ENCODE measurements around the gene FNDC10. TPM values are rescaled to one million over a fixed set of nuclear protein-coding genes. Genes with fewer than 3 reads are reported as not detected.
A peak's percentile ranks its signal among the peaks of the same experiment; 100 is the strongest.
"Not testable (repeated sequence)": the region's sequence is repeated elsewhere in the genome, so short reads cannot be mapped to it uniquely, and the experiment has no call there.

FNDC10 gene
- total RNA-seq (1 to 10 TPM; 1.2 to 3.0 TPM), polyA plus RNA-seq (under 1 TPM; 0.38 to 0.50 TPM)
- long read RNA-seq, donor 1, partial matches to known transcripts, result 0 of 2 reads
- long read RNA-seq, donor 1, other reads (novel, unspliced or antisense), result 0 of 2 reads
- long read RNA-seq, donor 2, transcript FNDC10-201 (1 exons, 2,085 nt), result major isoform, 9 of 9 reads
- long read RNA-seq, donor 2, partial matches to known transcripts, result 0 of 9 reads
- long read RNA-seq, donor 2, other reads (novel, unspliced or antisense), result 0 of 9 reads

- no peaks in the 10 kb centered on the region for H3K4me1 ChIP-seq (ENCODE audit: control insufficient read depth in 1 of 2, insufficient read depth in 2 of 2, low read length in 2 of 2)
- no peaks in the 10 kb centered on the region for H3K9me3 ChIP-seq (ENCODE audit: control insufficient read depth, low read length)
- ATAC-seq (ENCODE audit: low FRiP score), result no peak
- 1 to 2% methylated on average over 42 to 125 of the region's 125 CpGs for WGBS, 2 donors
- no peak within 1 kb of the TSS for H3K27ac ChIP-seq (ENCODE audit: low read depth in 1 of 2, low read length in 2 of 2)
- no peak for DNase-seq
- no peaks in the 10 kb centered on the region for H3K36me3 ChIP-seq (ENCODE audit: control insufficient read depth in 1 of 2, insufficient read depth in 2 of 2, low read length in 1 of 2)
- H3K27me3 ChIP-seq (ENCODE audit: control insufficient read depth in 1 of 2, insufficient read depth in 2 of 2, low read length in 1 of 2), result no peaks in the 10 kb centered on the region
- intact Hi-C loops (cut with DNase I), result no loop called here
- peak within 1 kb of the TSS in 1 of 2 donors; percentile 23 for H3K4me3 ChIP-seq (ENCODE audit: low read length in 2 of 2)
Measured at GRCh38 chr1:1599935-1600860, at the start of gene FNDC10. TSS of gene FNDC10 (minus strand) at chr1:1600135. CDS start at chr1:1600015, 120 bp downstream.

GRCh38 chr1:1648265-1648664 lies 48.3 kb upstream of the FNDC10 start:
- DNase-seq, result peak; percentile 29 to 61
- 83 to 89% methylated on average over 11 of the region's 11 CpGs for whole genome bisulfite sequencing, 2 donors

GRCh38 chr1:1647567-1648241 lies 47.8 kb upstream of the FNDC10 start:
- H3K4me3 ChIP-seq (ENCODE audit: low read length in 2 of 2); H3K4me1 ChIP-seq (ENCODE audit: control insufficient read depth in 1 of 2, insufficient read depth in 2 of 2, low read length in 2 of 2); intact Hi-C loops (cut with DNase I); ATAC-seq (ENCODE audit: low FRiP score); H3K9me3 ChIP-seq (ENCODE audit: control insufficient read depth, low read length); H3K27ac ChIP-seq (ENCODE audit: low read depth in 1 of 2, low read length in 2 of 2); H3K27me3 ChIP-seq (ENCODE audit: control insufficient read depth in 1 of 2, insufficient read depth in 2 of 2, low read length in 1 of 2); H3K36me3 ChIP-seq (ENCODE audit: control insufficient read depth in 1 of 2, insufficient read depth in 2 of 2, low read length in 1 of 2): not testable (repeated sequence)
- 93% methylated on average over 17 of the region's 17 CpGs for WGBS, 2 donors
- DNase-seq, result peak; percentile 12 to 30

More at GRCh38 chr1:1648265-1648664, 48.3 kb upstream of the FNDC10 start:
- intact Hi-C loops (cut with DNase I); H3K36me3 ChIP-seq (ENCODE audit: control insufficient read depth in 1 of 2, insufficient read depth in 2 of 2, low read length in 1 of 2); H3K4me3 ChIP-seq (ENCODE audit: low read length in 2 of 2); H3K4me1 ChIP-seq (ENCODE audit: control insufficient read depth in 1 of 2, insufficient read depth in 2 of 2, low read length in 2 of 2); ATAC-seq (ENCODE audit: low FRiP score); H3K27me3 ChIP-seq (ENCODE audit: control insufficient read depth in 1 of 2, insufficient read depth in 2 of 2, low read length in 1 of 2); H3K9me3 ChIP-seq (ENCODE audit: control insufficient read depth, low read length); H3K27ac ChIP-seq (ENCODE audit: low read depth in 1 of 2, low read length in 2 of 2): not testable (repeated sequence)

- WGBS, 2 donors, result 89 to 91% methylated on average over 4 to 5 of the region's 5 CpGs
- H3K27me3 ChIP-seq (ENCODE audit: control insufficient read depth in 1 of 2, insufficient read depth in 2 of 2, low read length in 1 of 2); H3K9me3 ChIP-seq (ENCODE audit: control insufficient read depth, low read length); ATAC-seq (ENCODE audit: low FRiP score); H3K4me1 ChIP-seq (ENCODE audit: control insufficient read depth in 1 of 2, insufficient read depth in 2 of 2, low read length in 2 of 2); intact Hi-C loops (cut with DNase I); H3K4me3 ChIP-seq (ENCODE audit: low read length in 2 of 2); H3K36me3 ChIP-seq (ENCODE audit: control insufficient read depth in 1 of 2, insufficient read depth in 2 of 2, low read length in 1 of 2); H3K27ac ChIP-seq (ENCODE audit: low read depth in 1 of 2, low read length in 2 of 2); DNase-seq: not testable (repeated sequence)
Measured at GRCh38 chr1:1646326-1646725, 46.4 kb upstream of the FNDC10 start.

GRCh38 chr1:1640711-1641461 lies 41.0 kb upstream of the FNDC10 start:
- H3K4me1 ChIP-seq (ENCODE audit: control insufficient read depth in 1 of 2, insufficient read depth in 2 of 2, low read length in 2 of 2); ATAC-seq (ENCODE audit: low FRiP score); H3K36me3 ChIP-seq (ENCODE audit: control insufficient read depth in 1 of 2, insufficient read depth in 2 of 2, low read length in 1 of 2); H3K9me3 ChIP-seq (ENCODE audit: control insufficient read depth, low read length); H3K27me3 ChIP-seq (ENCODE audit: control insufficient read depth in 1 of 2, insufficient read depth in 2 of 2, low read length in 1 of 2); intact Hi-C loops (cut with DNase I); H3K27ac ChIP-seq (ENCODE audit: low read depth in 1 of 2, low read length in 2 of 2); H3K4me3 ChIP-seq (ENCODE audit: low read length in 2 of 2): not testable (repeated sequence)
- 92 to 95% methylated on average over 17 to 35 of the region's 38 CpGs for WGBS, 2 donors
- DNase-seq, result peak in 1 of 2 donors; percentile 15

- H3K36me3 ChIP-seq (ENCODE audit: control insufficient read depth in 1 of 2, insufficient read depth in 2 of 2, low read length in 1 of 2); H3K4me3 ChIP-seq (ENCODE audit: low read length in 2 of 2); H3K9me3 ChIP-seq (ENCODE audit: control insufficient read depth, low read length); H3K4me1 ChIP-seq (ENCODE audit: control insufficient read depth in 1 of 2, insufficient read depth in 2 of 2, low read length in 2 of 2); ATAC-seq (ENCODE audit: low FRiP score); H3K27me3 ChIP-seq (ENCODE audit: control insufficient read depth in 1 of 2, insufficient read depth in 2 of 2, low read length in 1 of 2); intact Hi-C loops (cut with DNase I); H3K27ac ChIP-seq (ENCODE audit: low read depth in 1 of 2, low read length in 2 of 2): not testable (repeated sequence)
- 87 to 92% methylated on average over 3 to 19 of the region's 25 CpGs for WGBS, 2 donors
- DNase-seq, result peak; percentile 16 to 52
Measured at GRCh38 chr1:1640081-1640480, 40.1 kb upstream of the FNDC10 start.

- H3K4me1 ChIP-seq (ENCODE audit: control insufficient read depth in 1 of 2, insufficient read depth in 2 of 2, low read length in 2 of 2); H3K4me3 ChIP-seq (ENCODE audit: low read length in 2 of 2); H3K27ac ChIP-seq (ENCODE audit: low read depth in 1 of 2, low read length in 2 of 2); H3K36me3 ChIP-seq (ENCODE audit: control insufficient read depth in 1 of 2, insufficient read depth in 2 of 2, low read length in 1 of 2); intact Hi-C loops (cut with DNase I); ATAC-seq (ENCODE audit: low FRiP score); H3K9me3 ChIP-seq (ENCODE audit: control insufficient read depth, low read length); H3K27me3 ChIP-seq (ENCODE audit: control insufficient read depth in 1 of 2, insufficient read depth in 2 of 2, low read length in 1 of 2): not testable (repeated sequence)
- 91 to 95% methylated on average over 12 to 16 of the region's 16 CpGs for WGBS, 2 donors
- peak; percentile 17 to 49 for DNase-seq
Measured at GRCh38 chr1:1639368-1639767, 39.4 kb upstream of the FNDC10 start.

- ATAC-seq (ENCODE audit: low FRiP score); H3K36me3 ChIP-seq (ENCODE audit: control insufficient read depth in 1 of 2, insufficient read depth in 2 of 2, low read length in 1 of 2); intact Hi-C loops (cut with DNase I); H3K27me3 ChIP-seq (ENCODE audit: control insufficient read depth in 1 of 2, insufficient read depth in 2 of 2, low read length in 1 of 2); H3K27ac ChIP-seq (ENCODE audit: low read depth in 1 of 2, low read length in 2 of 2); H3K4me1 ChIP-seq (ENCODE audit: control insufficient read depth in 1 of 2, insufficient read depth in 2 of 2, low read length in 2 of 2); H3K9me3 ChIP-seq (ENCODE audit: control insufficient read depth, low read length); H3K4me3 ChIP-seq (ENCODE audit: low read length in 2 of 2): not testable (repeated sequence)
- peak; percentile 1 to 49 for DNase-seq
- WGBS, 2 donors, result 89 to 91% methylated on average over 8 to 9 of the region's 13 CpGs
Measured at GRCh38 chr1:1638528-1638927, 38.6 kb upstream of the FNDC10 start.

All from aorta (tissue), 5 donors.